GM12864 (cell line): Measurements from ENCODE around the gene PIR.

Source experiments
- DNase-seq: peaks from one replicate; pipeline ENCODE4 v3.0.0-alpha.2; 2011; ENCODE audit warnings: low read depth
- H3K4me3 ChIP-seq: 2 replicates; pipeline ENCODE4 v1.5.1; 2011; ENCODE audit warnings: mild to moderate bottlenecking, low read depth, low read length, control low read depth
- TF ChIP-seq, protein P1 (sequence below): IDR thresholded peaks from 2 replicates; pipeline ENCODE4 v1.5.1; 2011; ENCODE audit warnings: low read depth, mild to moderate bottlenecking, moderate library complexity, low read length, control low read depth, inconsistent platforms; ENCODE audit errors: missing control alignments

The PIR gene

DNA sequence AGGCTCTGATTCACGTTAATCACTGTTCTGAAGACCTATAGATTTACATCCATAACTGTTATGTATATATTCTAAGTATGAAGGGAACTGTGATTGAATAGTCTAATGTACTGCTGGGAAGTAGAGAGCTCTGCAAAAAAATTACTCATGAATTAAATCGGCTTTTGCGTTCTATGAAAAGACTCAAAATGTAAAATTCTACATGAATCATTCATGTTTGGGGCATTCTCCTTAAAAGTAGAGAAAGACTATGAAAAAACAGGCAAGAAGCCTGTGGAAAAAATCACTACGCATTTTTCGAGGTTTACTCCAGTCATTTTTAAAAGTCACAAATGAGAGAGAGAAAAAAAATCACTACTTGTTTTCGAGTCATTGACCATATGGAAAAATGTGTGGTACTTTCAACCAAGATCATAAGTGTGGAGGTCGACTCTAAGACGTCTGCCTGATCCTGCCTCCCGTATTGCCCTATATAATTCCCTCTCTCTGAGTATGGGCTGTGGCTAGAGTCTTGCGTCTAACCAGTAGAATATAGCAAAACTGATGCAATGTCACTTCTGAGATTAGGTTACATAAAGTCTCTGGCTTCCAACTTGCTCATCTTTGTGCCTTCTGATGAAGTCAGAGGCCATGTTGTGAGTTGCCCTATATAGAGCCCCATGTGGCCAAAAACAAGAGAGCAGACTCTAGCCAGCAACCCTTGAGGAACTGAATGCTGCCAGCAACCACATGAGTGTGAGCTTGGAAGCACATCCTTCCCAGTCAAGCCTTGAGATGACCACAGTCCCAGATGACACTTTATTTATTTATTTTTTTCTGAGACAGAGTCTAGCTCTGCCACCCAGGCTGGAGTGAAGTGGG, 76.8 kb downstream of the PIR start:
- no peak overlapping the region for H3K4me3 ChIP-seq
- DNase-seq, result no peak
- TF ChIP-seq, protein P1, sequence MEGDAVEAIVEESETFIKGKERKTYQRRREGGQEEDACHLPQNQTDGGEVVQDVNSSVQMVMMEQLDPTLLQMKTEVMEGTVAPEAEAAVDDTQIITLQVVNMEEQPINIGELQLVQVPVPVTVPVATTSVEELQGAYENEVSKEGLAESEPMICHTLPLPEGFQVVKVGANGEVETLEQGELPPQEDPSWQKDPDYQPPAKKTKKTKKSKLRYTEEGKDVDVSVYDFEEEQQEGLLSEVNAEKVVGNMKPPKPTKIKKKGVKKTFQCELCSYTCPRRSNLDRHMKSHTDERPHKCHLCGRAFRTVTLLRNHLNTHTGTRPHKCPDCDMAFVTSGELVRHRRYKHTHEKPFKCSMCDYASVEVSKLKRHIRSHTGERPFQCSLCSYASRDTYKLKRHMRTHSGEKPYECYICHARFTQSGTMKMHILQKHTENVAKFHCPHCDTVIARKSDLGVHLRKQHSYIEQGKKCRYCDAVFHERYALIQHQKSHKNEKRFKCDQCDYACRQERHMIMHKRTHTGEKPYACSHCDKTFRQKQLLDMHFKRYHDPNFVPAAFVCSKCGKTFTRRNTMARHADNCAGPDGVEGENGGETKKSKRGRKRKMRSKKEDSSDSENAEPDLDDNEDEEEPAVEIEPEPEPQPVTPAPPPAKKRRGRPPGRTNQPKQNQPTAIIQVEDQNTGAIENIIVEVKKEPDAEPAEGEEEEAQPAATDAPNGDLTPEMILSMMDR, result no peak

DNA sequence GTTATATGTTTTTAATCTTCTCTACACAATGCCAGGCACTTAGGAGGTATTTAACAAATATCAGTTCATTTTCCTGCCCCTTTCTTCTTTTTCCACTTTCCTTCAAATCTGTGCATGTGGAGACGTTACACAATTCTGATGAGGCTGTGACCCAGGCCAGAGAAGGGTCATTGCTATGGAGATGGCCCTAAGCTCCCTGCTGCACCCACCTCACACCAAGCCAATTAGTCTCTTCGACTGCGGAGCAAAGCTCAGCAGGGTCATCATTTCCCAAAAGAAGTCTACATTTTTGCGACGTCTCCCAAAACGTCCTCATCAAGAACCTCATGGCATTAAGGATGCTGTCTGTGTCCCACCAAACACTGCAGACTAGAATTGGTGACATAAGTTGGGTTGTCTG, 80.0 kb downstream of the PIR start:
- DNase-seq, result no peak
- H3K4me3 ChIP-seq, result no peak overlapping the region
- TF ChIP-seq, protein P1, result no peak

DNA sequence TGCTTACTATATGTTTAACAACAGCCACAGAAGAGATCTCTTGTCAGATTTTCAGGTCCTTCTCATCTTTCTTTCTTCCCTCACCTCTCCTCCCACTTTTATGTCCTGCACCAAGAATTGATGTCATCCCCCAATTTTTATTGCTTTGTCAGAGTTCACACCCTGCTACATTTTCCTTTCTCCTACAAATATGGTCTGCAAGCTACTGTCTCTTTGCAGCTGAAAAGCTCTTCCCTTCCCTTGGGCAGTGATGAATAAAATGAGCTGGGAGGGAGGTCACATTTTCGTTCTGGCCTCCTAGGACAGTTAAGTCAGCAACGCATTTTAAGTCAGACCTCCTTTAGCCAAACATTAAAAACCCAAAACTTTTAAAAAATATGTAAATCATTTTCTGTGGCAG, 82.2 kb downstream of the PIR start:
- TF ChIP-seq, protein P1, result no peak
- DNase-seq, result no peak
- H3K4me3 ChIP-seq, result no peak overlapping the region

DNA sequence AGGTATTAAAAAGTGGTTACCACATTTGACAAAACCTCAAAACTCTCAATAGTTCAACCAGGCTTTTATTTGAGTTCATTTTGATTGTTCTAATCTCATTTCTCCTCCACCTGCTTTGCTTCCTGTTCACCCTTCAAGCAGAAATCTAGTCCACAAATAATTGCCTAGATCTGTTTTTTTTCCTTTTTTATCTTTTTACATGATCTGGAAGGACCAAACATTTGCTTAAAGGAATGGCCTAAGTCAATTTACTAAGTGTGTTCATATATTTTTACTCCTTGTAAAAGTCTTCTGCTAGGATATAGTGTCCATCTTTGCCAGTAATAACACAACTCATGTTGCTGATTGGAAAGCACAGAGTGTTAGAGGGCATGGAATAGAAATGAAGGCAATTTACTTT, 82.7 kb downstream of the PIR start:
- DNase-seq, result no peak
- H3K4me3 ChIP-seq, result no peak overlapping the region
- TF ChIP-seq, protein P1, result no peak

DNA sequence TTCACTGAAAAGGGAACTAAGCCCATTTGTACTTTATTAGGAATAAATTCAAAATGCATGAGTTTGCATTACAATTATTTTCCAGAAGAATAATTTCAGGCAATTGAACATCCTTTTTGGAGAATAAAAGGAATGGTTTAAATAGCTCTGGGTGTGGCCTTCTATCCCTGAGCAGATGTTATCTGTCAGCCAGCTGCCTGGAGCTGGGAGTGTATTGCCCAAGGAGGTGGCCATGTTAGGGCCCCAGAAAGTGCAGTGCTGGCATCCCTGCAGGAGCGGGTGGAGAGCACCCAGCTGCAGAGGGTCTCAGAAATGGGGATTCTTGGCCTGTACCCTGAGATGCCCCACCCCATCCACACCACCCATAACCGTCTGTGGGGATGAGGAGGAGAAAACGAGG, 87.3 kb downstream of the PIR start:
- TF ChIP-seq, protein P1, result no peak
- no peak overlapping the region for H3K4me3 ChIP-seq
- DNase-seq, result no peak

DNA sequence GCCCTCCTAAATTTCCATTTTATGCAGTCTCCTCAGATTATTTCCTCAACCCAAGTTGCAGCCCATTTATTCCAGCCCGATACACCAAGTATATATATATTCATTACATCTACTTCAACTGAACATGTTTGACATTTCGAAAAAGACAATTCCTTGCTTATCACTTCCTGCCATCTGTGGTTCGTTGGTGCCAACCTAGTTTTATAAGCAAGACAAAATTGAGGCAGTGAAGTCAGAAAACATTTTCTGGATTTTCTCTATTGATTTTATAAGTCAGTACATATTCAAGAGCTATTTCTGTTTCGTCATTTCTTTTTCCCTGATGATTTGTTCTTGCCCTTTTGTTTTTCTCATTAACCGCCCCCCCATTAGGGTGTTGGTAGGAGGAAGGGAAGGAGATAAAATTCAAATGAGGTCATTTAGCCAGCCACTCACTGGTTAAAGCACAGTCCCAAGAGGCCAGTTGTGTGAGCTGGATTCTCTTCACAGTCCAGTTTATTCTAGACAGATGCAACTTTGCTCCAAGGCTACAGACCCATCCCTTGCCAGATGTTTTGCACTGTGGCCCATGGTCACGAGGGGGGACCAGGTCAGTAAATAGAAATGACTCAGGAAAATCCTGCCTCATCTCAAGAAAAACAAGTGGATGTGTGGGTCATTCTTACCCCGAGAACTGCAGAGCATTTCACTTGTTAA, 88.6 kb downstream of the PIR start:
- TF ChIP-seq, protein P1, result no peak

More for the DNA sequence above, 88.6 kb downstream of the PIR start:
- H3K4me3 ChIP-seq, result no peak overlapping the region
- DNase-seq, result no peak
